HCT116 (cell line): ENCODE results near the gene ETV4. TPM values are rescaled to one million over a fixed set of nuclear protein-coding genes. Genes with fewer than 3 reads are reported as not detected.

Experiments
- ATAC-seq: fragments of 200-7000 bp; cut with Tn5 transposase; 2 replicates; pipeline ENCODE4 v1.9.1; 2020; ENCODE audit warnings: mild to moderate bottlenecking, moderate library complexity
- BruUV-seq: library from RNA; stranded (reverse); fragments of 400-500 nt; replicated peaks from 2 replicates; lab custom pipeline; 2021; lab: Mats Ljungman, UMichigan
- CTCF ChIA-PET: fragments of 300-600 bp; sonication (Branson Sonifier 250); formaldehyde crosslinking; loops from one replicate; lab custom pipeline; 2021; ENCODE audit warnings: antibody characterized with exemption; lab: Charles Lee
- POLR2A ChIA-PET: fragments of 300-600, 350-600 bp; sonication (Branson Sonifier 250); formaldehyde crosslinking; loops from one replicate; lab custom pipeline; 2021; ENCODE audit warnings: antibody characterized with exemption; lab: Charles Lee
- RAD21 ChIA-PET, 2 experiments: fragments of 300-600 bp; sonication (Branson Sonifier 250); formaldehyde crosslinking; loops; one replicate each; lab custom pipeline; 2023; ENCODE audit warnings: low total read pairs in 2 of 2; ENCODE audit not compliant: uncharacterized antibody in 2 of 2, unreplicated experiment in 2 of 2, low non-redundant PET in 1 of 2; lab: Charles Lee
- DNase-seq: peaks from one replicate; pipeline ENCODE4 v3.0.0-alpha.2; 2010; ENCODE audit warnings: low read depth, low spot score
- H2AFZ ChIP-seq: fragments of 200-600 bp; shearing (Covaris generic), sonication (generic); 2 replicates; pipeline ENCODE4 v1.6.1; 2017; ENCODE audit warnings: low read depth, mixed run types, mixed read lengths, antibody characterized with exemption, low read length; ENCODE audit not compliant: poor library complexity, severe bottlenecking
- H3K27ac ChIP-seq: 2 replicates; pipeline ENCODE4 v1.5.1; 2012; ENCODE audit warnings: low read depth, low read length
- H3K27me3 ChIP-seq: fragments of 200-600 bp; sonication (generic); 2 replicates; pipeline ENCODE4 v1.6.1; 2016; ENCODE audit warnings: mixed run types, low read length, mixed read lengths; ENCODE audit not compliant: insufficient read depth
- H3K36me3 ChIP-seq, 2 experiments: fragments of 200-500 bp in 1 of 2; fragments of 200-600 bp in 1 of 2; sonication (Bioruptor generic) in 1 of 2; sonication (generic) in 1 of 2; 2 replicates each; pipeline versions ENCODE4 v1.5.1 to v1.6.1; 2014 to 2016; ENCODE audit warnings: low read length in 2 of 2, inconsistent platforms in 1 of 2, mixed read lengths in 1 of 2, mixed run types in 1 of 2; ENCODE audit not compliant: insufficient read depth in 2 of 2, control insufficient read depth in 1 of 2
- H3K4me1 ChIP-seq, 2 experiments: fragments of 200-600 bp in 1 of 2; sonication (generic) in 1 of 2; 2 replicates each; pipeline versions ENCODE4 v1.5.1 to v1.6.1; 2012 to 2017; ENCODE audit warnings: low read length in 2 of 2, inconsistent platforms in 1 of 2, mild to moderate bottlenecking in 1 of 2, mixed read lengths in 1 of 2, mixed run types in 1 of 2, moderate library complexity in 1 of 2; ENCODE audit not compliant: insufficient read depth in 2 of 2, control insufficient read depth in 1 of 2
- H3K4me2 ChIP-seq: fragments of 200-600 bp; sonication (generic); 2 replicates; pipeline ENCODE4 v1.6.1; 2017; ENCODE audit warnings: mixed run types, low read length, mixed read lengths
- H3K4me3 ChIP-seq, 2 experiments: fragments of 200-600 bp in 1 of 2; sonication (generic) in 1 of 2; replicated peaks in 1 of 2; 2 replicates each; pipeline ENCODE4 v1.5.1; 2011 to 2016; ENCODE audit warnings: low read length in 2 of 2, control low read depth in 1 of 2, low read depth in 1 of 2, mild to moderate bottlenecking in 1 of 2, mixed read lengths in 1 of 2, mixed run types in 1 of 2
- H3K79me2 ChIP-seq: fragments of 200-600 bp; sonication (generic); 2 replicates; pipeline ENCODE4 v1.6.1; 2017; ENCODE audit warnings: mild to moderate bottlenecking, mixed run types, low read length, moderate library complexity, mixed read lengths; ENCODE audit not compliant: insufficient read depth
- H3K9ac ChIP-seq: fragments of 200-600 bp; sonication (generic); 2 replicates; pipeline ENCODE4 v1.6.1; 2016; ENCODE audit warnings: low read length, mixed read lengths
- H3K9me2 ChIP-seq: fragments of 200-600 bp; sonication (generic), shearing (Covaris generic); 2 replicates; pipeline ENCODE4 v1.6.1; 2017; ENCODE audit warnings: mixed run types, mild to moderate bottlenecking, moderate library complexity; ENCODE audit not compliant: insufficient read depth
- H3K9me3 ChIP-seq, 2 experiments: fragments of 200-500 bp in 1 of 2; fragments of 200-600 bp in 1 of 2; sonication (Bioruptor generic) in 1 of 2; sonication (generic) in 1 of 2; 2 replicates each; pipeline ENCODE4 v1.6.1; 2014 to 2017; ENCODE audit warnings: low read length in 2 of 2, mixed read lengths in 2 of 2, inconsistent platforms in 1 of 2, low read depth in 1 of 2, mild to moderate bottlenecking in 1 of 2, mixed run types in 1 of 2, moderate library complexity in 1 of 2; ENCODE audit not compliant: control insufficient read depth in 1 of 2, insufficient read depth in 1 of 2
- H4K20me1 ChIP-seq: fragments of 200-600 bp; sonication (generic), shearing (Covaris generic); 2 replicates; pipeline ENCODE4 v1.6.1; 2017; ENCODE audit warnings: mixed run types, mild to moderate bottlenecking, moderate library complexity; ENCODE audit not compliant: insufficient read depth
- CBX3 ChIP-seq: IDR thresholded peaks from 2 replicates; pipeline ENCODE4 v1.6.1; 2012; ENCODE audit warnings: low read depth
- EGR1 ChIP-seq: IDR thresholded peaks from 2 replicates; pipeline ENCODE4 v1.6.1; 2012; ENCODE audit warnings: low read depth
- ELF1 ChIP-seq: IDR thresholded peaks from 2 replicates; pipeline ENCODE4 v1.6.1; 2012; ENCODE audit warnings: low read depth, borderline replicate concordance
- EZH2phosphoT487 ChIP-seq: fragments of 200-600 bp; IDR thresholded peaks from 2 replicates; pipeline ENCODE4 v1.6.1; 2018; ENCODE audit warnings: antibody characterized with exemption, borderline replicate concordance
- POLR2AphosphoS5 ChIP-seq: IDR thresholded peaks from 2 replicates; pipeline ENCODE4 v1.6.1; 2011; ENCODE audit warnings: mild to moderate bottlenecking, low read depth, low read length, moderate library complexity
- REST ChIP-seq: IDR thresholded peaks from 2 replicates; pipeline ENCODE4 v1.6.1; 2012; ENCODE audit warnings: low read depth
- SIN3A ChIP-seq: IDR thresholded peaks from 2 replicates; pipeline ENCODE4 v1.6.1; 2012; ENCODE audit warnings: low read depth
- YY1 ChIP-seq: IDR thresholded peaks from 2 replicates; pipeline ENCODE4 v1.6.1; 2011; ENCODE audit warnings: low read length, low read depth, moderate library complexity, mild to moderate bottlenecking; ENCODE audit not compliant: insufficient replicate concordance; ENCODE audit errors: extremely low read depth
- ZBTB33 ChIP-seq: IDR thresholded peaks from 2 replicates; pipeline ENCODE4 v1.6.1; 2011; ENCODE audit warnings: mild to moderate bottlenecking, low read length, moderate library complexity; ENCODE audit not compliant: insufficient replicate concordance; ENCODE audit errors: extremely low read depth
- ZNF274 ChIP-seq: fragments of 200-500 bp; sonication (Bioruptor generic); IDR thresholded peaks from 2 replicates; pipeline ENCODE4 v1.6.1; 2014; ENCODE audit warnings: mild to moderate bottlenecking, low read depth, low read length, inconsistent platforms
- intact Hi-C: fragments of 100-400 bp; cut with micrococcal nuclease; formaldehyde crosslinking; loops from 2 replicates; pipeline ENCODE4 v1.10.0; 2022
- total RNA-seq: library from RNA; stranded (reverse); gene quantifications from one replicate; pipeline ENCODE4 v1.2.1, GENCODE V29; 2021; ENCODE audit not compliant: unreplicated experiment

Gene ETV4
- total RNA-seq, 1 experiment from 2014 or later, result 51.5 TPM

GRCh38 chr17:43550754-43551153 lies 4.6 kb upstream of the ETV4 start (continued):
- TF ChIP-seq POLR2AphosphoS5 (no peak), SIN3A (no peak)
- TF ChIP-seq, all 23 proteins: peak for 0

GRCh38 chr17:43549496-43549895 lies 3.4 kb upstream of the ETV4 start:
- Histone ChIP-seq H3K9me2 (no peaks in the 10 kb centered on the region), H3K27me3 (no peaks in the 10 kb centered on the region), H3K27ac (no peak overlapping the region), H3K4me1 (peaks cover 10 to 18% of the 10 kb centered on the region in 2 experiments), H4K20me1 (no peaks in the 10 kb centered on the region), H3K9me3 (no peaks in the 10 kb centered on the region), H3K4me2 (no peak overlapping the region), H3K36me3 (no peaks in the 10 kb centered on the region), H2AFZ (no peak overlapping the region), H3K4me3 (no peak overlapping the region), H3K79me2 (peaks cover 5% of the 10 kb centered on the region), H3K9ac (no peak overlapping the region)
- ChIA-PET CTCF (no interaction called here), POLR2A (no interaction called here), RAD21 (no interaction called here)
- TF ChIP-seq POLR2AphosphoS5 (no peak), REST (no peak), ZBTB33 (no peak), EZH2phosphoT487 (no peak), CBX3 (no peak), SIN3A (no peak), EGR1 (no peak), ELF1 (no peak), YY1 (no peak), ZNF274 (no peak)
- DNase-seq (no peak), ATAC-seq (no peak)
- intact Hi-C loops, result no loop called here
- BruUV-seq, result no TSS peak
